Adrenal gland (tissue), 5 donors: ENCODE results near the gene STARD13.

Experiments
- POLR2A ChIP-seq, 2 donors: fragments of 450-650 bp; IDR thresholded peaks; one replicate each; pipeline ENCODE4 v1.6.1; 2017; ENCODE audit warnings: antibody characterized with exemption in 2 of 2, mild to moderate bottlenecking in 2 of 2, moderate library complexity in 1 of 2
- TF ChIP-seq, protein P1 (sequence below), 6 experiments: fragments of 450-650 bp in 4 of 6; fragments of 200-600 bp in 2 of 6; sonication (generic) in 1 of 6; IDR thresholded peaks; 1 replicate in 5 of 6; 2 replicates in 1 of 6; pipeline versions ENCODE4 v1.5.1 to v1.8.0; 2016 to 2021; ENCODE audit warnings: antibody characterized with exemption in 6 of 6, mild to moderate bottlenecking in 2 of 6, moderate library complexity in 1 of 6
- donor health status: DM: no; HTN: no; CAD: no.

DNA sequence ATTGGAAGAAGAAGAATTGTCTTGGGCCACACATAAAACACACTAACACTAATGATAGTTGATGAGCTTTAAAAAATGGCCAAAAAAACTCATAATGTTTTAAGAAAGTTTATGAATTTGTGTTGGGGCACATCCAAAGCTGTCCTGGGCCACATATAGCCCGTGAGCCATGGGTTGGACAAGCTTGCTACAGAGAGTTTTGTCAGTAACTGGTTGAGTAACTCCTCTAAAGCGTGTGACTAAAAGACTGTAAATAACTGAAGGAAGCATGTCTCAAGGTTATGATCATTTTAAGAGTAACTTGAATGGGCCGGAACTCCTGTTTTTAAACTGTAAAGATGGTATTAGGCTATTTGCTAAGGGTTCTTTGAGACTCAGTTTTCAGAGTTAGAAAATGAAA lies 151.3 kb downstream of the STARD13 start:
- no peak for TF ChIP-seq POLR2A (IDR thresholded peaks at IDR 0.05)
- TF ChIP-seq, protein P1, sequence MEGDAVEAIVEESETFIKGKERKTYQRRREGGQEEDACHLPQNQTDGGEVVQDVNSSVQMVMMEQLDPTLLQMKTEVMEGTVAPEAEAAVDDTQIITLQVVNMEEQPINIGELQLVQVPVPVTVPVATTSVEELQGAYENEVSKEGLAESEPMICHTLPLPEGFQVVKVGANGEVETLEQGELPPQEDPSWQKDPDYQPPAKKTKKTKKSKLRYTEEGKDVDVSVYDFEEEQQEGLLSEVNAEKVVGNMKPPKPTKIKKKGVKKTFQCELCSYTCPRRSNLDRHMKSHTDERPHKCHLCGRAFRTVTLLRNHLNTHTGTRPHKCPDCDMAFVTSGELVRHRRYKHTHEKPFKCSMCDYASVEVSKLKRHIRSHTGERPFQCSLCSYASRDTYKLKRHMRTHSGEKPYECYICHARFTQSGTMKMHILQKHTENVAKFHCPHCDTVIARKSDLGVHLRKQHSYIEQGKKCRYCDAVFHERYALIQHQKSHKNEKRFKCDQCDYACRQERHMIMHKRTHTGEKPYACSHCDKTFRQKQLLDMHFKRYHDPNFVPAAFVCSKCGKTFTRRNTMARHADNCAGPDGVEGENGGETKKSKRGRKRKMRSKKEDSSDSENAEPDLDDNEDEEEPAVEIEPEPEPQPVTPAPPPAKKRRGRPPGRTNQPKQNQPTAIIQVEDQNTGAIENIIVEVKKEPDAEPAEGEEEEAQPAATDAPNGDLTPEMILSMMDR (IDR thresholded peaks at IDR 0.05) = no peak
